NCI-H526 (cell line): Measurements from ENCODE around the gene TRA2A.
A peak's percentile ranks its signal among the peaks of the same experiment; 100 is the strongest.
"Not testable (repeated sequence)": the region's sequence is repeated elsewhere in the genome, so short reads cannot be mapped to it uniquely, and the experiment has no call there.

Experiments used
- DNase-seq, 2 experiments: peaks; one replicate each; lab custom pipeline; 2025; lab: John Stamatoyannopoulos, UW

Gene TRA2A

DNA sequence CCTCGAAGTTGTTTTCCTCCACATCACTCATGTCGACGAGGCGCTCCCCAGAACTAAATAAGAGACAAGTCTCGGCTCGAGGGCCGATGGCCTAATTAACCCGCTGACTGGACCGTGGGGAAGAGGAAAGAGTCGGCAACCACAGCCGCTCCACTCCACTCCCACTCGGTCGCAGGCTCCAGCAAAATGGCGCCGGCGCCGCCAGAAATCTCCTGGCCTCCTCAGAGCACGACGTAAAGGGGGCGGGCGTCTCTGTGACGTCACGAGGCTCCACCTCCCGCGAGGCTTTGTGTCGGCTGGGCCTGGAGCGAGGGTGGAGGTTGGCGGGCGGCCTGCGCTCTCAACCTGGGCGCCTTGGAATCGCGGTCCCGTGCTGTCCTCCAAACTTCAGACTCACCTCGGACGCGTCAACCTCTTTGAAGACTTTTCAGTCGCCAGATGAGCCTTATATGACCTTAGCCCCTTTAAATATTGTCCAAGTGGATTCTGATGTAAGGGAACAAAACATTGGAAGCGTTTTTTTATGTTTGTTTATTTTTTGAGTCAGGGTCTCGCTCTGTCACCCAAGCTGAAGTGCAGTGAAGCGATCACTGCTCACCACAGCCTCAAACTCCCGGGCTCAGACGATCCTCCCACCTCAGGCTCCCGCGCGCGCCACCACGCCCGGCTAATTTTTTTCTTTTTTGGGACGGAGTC, at the start of gene TRA2A:
Gene TRA2A, minus strand, starts transcription at position 188 of the 696 bp plus-strand sequence. Its CDS starts 157 bp downstream, at position 31.
- DNase-seq = peak; percentile 87 to 98

DNA sequence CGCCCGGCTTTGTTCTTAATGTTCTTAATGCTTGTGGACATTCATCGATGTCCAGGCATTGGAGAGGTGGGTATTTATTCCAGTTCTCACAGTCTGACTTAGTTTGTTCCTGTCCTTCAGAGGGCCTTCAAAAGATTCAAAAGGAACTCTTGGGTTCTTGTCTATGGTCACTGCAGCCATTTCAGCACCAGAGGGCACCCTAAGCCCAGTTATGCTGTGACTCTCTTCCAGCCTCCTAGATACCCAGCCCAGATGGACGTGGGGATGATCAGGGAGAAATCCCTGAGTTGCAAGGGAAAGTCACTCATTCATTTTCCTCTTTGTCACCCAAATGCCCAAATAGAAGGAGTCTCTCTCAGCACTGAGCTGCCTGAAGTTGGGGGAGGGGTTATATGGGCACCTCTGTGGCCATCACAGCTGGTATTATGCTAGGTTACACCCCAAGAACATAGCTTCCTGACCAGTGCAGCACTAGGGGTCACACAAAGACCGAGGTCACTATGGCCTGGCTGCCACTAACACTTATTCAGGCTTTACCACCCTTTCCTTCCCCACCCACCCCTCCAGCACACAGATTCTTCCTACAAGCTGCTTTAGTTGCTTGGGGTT, 38.9 kb upstream of the TRA2A start:
- peak; percentile 40 to 82 for DNase-seq

DNA sequence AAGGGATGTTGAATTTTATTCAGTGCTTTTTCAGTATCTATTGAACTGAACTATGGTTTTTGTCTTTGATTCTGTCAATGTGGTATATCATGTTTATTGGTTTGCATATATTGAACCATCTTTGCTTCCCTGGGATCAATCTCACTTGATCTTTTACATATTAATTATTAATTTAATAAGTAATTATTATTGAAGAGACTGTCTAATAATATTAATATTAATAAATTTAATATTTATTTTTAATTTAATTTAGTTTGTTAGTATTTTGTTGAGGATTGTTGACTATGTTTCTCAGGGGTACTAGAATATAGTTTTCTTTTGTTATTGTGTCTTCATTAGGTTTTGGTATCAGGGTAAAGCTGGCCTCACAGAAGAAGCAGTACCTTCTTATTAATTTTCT, 26.5 kb upstream of the TRA2A start:
- DNase-seq = no peak

DNA sequence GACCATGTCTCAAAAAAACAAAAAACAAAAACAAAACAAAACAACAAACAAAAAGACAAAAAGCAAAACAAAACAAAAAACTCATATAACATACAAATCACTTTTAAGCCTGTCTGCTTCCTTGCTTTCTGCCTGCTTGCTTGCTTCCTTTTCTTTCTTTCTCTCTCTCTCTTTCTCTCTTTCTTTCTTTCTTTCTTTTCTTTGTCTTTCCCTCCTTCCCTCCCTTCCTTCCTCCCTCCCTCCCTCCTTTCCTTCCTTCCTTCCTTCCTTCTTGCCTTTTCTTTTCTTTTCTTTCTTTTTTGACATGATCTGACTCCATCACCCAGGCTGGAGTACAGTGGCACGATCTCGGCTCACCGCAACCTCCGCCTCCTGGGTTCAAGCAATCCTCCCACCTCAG, 15.9 kb upstream of the TRA2A start:
- DNase-seq = no peak

DNA sequence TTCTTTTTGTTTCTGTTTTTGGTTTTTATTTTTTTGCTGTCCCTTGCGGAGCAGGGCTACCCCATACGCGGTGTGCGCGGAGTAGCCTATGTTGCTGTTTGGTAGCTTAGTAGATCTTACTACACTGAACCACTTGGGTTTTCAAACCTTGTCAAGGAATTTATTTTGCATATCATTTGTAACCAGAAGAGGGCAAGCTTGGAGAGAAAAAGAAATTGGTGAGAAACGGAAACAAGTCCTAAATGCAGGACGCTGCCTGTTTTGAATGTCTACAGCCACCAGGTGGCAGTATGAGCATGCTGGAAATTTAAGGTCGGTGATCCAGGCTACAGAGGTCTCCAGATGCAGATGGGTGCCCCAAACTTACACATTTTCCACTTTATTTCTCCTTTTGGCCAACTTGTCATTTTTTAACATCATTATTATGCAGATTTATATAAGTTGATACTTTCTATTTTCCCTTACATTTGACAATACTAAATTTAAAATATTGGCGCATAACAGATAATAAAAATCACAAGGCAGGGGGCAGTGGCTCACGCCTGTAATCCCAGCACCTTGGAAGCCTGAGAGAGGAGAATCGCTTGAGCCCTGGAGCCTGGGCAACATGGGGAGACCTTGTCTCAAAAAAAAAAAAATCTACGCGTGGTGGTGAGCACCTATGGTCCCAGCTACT, 15.3 kb upstream of the TRA2A start:
- DNase-seq = peak; percentile 88 to 91

DNA sequence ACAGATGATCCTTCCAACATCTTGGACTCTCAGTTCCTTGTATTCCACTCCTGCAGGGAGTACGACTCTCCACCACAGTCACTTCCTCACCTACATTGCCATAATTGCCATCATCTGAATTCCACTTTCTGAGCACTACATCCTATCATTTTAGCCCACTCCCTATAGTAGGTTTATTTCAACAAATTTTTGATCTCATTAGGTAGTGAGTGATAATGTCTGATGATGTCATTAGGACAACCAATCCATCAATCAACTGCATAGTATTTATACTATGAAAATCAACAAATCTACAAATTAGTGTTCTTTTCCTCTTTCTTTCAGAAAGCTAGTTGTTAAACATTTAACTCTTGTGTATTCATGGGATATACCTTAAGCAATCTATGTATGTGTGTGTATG, 13.7 kb upstream of the TRA2A start:
- DNase-seq = no peak

DNA sequence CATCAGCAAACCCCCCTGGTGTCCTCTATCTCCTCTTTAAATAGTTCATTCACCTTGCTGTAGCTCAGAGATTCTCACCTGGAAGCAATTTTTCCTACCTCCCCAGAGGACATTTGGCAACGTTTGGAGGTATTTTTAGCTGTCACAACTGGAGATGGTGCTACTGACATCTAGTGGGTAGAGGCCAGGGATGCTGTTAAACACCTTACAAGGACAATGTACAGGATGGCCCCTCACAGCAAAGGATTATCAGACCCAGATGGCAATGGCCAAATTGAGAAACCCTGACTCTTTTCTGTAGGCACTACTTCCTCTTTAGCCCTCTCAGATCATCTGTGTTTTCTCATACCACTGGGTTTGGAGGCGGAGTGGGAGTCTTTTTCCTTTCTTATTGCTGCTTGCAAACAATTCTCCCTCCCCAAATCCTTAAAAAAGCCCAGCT, 13.2 kb upstream of the TRA2A start:
- peak; percentile 51 to 56 for DNase-seq

DNA sequence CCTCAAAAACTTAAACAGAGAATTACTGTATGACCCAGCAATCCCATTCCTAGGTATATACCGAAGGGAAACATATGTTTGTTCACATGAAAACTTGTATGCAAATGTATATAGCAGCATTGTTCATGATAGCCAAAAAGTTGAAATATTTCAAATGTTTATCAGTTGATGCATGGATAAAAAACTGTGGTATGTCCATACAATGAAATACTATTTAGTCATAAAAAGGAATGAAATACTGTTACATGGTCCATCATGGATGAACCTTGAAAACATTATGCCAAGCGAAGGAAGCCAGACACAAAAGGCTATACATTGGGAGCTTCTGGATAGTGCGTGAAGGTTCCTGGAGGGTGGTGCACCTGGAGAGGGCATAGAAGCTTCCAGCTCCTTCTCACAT, 11.0 kb upstream of the TRA2A start:
- DNase-seq = no peak

DNA sequence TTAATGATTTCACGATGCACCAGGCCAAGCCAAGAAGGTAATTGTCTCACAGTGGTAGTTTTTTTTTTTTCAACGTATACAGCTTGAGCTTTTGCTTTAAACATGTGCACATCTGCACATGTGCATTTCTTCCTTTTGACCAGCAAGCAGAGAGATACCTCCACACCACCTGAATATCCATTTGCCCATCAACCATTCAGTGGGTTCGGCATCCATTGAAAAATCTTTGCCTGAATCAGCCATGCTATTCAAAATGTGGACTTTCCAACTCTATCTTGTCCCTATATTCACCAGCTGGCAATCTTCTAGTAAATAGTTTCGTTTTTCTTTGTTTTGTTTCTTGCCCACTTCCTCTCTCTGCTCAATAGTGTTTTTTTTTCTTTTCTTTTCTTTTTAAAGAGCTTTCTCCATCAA, 7.7 kb upstream of the TRA2A start:
- DNase-seq = no peak

DNA sequence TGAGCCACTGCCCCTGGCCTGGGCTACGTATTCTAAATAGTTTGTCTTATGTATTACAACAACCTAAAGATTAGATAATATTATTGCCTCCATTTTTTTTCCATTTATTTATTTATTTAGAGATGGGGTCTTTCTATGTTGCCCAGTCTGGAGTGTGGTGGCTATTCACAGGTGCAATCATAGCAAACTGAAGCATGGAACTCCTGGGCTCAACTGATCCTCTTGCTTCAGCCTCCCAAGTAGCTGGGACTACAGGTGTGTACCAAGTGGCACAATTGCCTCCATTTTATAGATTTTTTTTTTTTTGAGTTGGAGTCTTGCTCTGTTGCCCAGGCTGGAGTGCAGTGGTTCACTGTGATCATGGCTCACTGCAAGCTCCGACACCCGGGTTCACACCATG, 6.5 kb upstream of the TRA2A start:
- no peak for DNase-seq

DNA sequence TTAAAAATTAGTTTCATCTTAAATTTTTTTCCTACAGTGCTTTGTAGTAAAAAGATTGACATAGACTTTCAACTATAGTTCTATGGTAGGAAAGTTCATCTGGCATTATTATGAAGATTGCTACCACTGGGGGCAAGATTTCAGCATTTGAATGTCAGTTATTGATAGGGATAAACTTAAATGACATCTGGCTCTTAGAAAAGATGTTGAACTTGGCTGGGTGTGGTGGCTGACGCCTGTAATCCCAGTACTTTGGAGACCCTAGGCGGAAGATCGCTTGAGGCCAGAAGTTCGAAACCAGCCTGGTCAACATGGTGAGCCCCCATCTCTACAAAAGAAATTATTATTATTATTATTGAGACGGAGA, 1.4 kb upstream of the TRA2A start:
- no peak for DNase-seq

DNA sequence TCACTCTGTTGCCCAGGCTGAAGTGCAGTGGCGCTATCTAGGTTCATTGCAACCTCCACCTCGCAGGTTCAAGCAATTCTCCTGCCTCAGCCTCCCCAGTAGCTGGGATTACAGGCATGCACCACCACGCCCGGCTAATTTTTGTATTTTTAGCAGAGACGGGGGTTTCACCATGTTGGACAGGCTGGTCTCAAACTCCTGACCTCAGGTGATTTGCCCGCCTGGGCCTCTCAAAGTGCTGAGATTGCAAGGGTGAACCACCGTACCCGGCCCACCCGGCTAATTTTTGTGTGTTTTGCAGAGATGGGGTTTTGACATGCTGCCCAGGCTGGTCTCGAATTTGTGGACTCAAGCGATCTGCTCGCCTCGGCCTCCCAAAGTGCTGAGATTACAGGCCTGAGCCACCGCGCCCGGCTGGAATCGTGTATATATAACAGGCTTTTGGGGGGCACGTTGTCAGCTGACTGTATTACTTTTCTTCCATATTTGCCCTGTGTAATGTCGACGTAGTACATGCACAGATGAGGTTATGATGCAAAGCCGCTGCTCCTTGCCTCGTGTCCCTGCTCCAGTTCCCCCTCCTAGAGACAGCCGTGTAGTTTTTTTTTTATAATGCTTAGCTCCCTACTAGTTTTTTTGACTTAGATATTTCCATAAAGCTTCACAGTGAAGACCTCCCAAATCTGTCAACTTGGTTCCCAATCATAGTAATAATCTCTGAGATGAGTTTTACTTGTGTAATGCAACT, 883 bp upstream of the TRA2A start:
- DNase-seq = no peak

DNA sequence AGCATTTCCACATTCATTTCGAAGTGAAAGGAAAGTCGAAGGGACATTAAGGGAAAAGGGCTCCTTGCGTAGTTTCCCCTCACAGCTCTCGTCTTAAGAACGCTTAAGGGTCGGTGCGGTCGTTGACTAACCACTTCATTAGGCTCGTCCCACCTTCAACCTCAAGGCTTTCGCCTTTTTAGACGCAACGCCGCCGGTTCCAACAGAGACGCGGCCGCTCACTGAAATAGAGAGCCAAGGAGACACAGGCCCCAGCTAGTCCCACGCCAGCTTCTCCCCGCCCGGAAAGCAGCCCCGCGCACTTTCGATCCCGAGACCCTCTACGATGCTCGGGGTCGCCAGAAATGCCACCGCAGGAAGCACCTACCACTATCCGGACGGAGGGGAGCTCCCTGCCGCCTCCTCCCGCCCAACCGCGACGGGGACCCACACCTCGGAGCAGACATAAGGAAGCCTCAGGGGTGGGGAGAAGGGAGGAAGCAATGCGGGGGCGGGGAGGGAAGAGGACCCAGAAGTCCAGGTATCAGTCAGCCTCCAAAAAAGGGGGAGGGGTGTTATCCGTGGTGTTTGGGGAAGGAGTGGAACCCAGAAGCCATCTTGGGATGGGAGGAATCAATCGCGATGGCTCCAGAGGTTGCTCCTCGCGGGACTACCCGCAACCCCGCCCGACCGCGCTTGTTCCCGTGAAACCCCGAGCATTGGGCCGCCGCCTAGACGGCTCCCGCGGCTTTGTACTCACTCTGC, 559 bp downstream of the TRA2A start:
- peak; percentile 45 to 83 for DNase-seq

DNA sequence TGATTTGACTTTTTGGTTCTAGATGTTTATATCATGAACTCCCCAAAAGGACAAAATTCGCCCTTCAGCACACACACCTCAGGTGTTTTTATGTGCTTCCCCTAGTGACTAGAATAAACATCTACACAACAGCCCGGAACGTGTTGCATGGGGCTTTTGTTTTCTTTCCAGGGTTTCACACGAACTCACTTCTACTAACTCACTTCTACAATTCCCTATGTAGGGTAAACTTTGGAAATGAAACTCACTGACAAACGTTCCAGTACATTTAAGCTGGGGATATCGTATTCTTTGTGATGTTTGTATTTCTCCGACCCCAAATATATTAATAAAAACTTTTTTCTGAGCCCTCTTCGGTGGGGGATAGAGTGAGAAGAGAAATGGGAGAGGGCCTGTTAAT, 1.4 kb downstream of the TRA2A start:
- DNase-seq = peak; percentile 21 to 62

DNA sequence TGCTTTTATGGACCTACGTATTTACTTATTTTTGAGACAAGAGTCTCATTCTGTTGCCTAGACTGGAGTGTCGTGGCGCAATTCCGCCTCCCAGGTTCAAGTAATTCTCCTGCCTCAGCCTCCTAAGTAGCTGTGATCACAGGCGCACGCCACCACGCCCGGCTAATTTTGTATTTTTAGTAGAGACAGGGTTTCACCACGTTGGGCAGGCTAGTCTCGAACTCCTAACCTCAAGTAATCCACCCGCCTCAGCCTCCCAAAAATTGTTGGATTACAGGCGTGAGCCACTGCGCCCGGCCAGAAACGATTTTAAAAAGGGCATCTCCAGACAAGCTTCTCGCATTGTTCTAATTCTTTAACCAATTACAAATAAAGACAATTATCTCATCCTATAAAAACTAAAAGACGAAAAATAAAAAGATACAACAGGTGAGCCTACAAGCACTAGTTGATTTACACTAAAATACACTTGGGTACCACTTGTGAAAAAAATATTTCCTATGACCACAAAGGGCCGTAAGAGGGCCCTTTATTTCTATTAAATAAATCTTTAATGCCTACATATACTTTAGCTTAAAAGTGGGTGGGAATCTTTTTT, 2.4 kb downstream of the TRA2A start:
- DNase-seq = no peak

DNA sequence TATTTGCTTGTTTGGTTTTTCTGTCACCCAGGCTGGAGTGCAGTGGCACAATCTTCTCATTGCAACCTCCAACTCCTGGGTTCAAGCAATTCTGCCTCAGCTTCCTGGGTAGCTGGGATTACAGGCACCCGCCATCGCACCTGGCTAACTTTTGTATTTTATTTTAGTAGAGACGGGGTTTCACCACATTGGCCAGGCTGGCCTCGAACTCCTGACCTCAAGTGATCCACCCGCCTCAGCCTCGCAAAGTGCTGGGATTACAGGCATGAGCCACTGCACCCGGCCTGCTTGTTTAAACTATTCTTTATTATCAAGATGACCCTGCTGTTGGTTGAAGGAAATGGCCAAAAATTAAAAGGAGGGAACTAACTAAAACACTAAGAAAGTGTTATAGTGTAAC, 6.2 kb downstream of the TRA2A start:
- DNase-seq = not testable (repeated sequence)

DNA sequence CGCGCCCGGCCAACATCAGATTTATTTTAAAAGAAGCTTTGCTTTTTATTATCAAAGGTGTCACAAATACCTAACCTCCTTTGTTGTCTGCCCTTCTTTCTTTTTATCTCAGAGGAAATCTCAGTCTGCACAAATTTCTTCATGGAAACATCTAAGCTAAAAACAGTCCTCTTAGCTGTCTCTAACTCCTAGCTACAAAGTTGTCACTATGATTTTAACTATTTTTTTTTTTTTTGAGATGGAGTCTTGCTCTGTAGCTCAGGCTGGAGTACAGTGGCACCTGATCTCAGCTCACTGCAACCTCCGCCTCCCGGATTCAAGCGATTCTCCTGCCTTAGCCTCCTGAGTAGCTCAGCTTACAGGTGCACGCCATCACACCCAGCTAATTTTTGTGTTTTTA, 7.3 kb downstream of the TRA2A start:
- no peak for DNase-seq

DNA sequence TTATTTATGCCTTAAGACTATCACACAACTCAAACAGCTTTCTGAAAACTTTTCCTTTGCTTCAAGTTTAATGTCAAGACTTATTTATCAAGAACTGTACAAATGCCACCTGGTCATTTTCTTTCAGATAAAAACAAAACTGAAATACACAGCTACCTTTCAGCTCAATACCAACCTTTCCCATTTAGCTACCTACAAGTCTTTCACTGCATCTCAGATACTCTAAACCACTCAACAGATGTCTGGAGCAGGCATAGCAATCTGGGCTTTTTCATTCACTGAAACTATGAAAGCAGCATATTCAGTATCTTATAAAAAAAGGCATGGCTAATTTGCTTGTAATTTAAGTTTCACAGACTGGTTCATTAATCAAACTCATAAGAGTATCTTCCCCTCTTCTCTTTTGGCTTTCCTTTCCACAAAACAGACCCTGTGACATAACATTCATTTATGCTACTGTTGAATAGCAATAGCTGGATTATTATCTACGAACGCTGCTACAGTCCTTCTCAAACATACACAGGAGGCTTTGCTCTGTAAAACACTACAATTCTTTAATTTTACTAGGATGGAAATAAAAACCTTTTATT, 8.2 kb downstream of the TRA2A start:
- no peak for DNase-seq

DNA sequence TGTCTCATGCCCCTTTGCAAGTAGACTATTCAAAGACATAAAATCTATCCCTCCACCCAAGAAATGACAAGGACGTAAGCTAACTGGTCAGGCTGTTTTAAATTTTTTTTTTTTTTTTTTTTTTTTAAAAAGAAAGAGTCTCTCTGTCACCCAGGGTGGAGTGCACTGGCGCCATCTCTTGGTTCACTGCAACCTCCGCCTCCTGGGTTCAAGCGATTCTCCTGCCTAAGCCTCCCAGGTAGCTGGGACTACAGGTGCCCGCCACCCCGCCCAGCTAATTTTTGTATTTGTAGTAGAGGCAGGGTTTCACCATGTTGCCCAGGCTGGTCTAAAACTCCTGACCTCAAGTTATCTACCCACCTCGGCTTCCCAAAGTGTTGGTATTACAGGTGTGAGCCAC, 11.2 kb downstream of the TRA2A start:
- DNase-seq = no peak

DNA sequence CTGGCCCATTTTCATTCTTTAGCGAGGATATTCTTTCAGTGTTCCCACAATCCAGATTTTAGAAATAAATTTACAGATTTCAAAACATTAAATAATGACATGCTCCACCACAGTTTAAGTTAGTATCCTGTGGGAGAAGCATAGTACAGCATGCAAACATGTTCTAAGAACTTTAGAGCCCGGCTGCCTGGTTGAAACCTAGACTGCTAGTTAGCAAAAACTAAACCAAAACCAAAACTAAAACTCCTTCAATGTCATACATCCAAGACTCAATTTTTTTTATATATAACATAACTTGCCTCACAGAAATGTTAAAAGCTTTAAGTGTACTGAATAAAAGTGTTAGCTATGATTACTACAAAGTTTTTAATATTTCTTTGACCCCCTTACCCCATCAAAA, 17.0 kb downstream of the TRA2A start:
- no peak for DNase-seq

DNA sequence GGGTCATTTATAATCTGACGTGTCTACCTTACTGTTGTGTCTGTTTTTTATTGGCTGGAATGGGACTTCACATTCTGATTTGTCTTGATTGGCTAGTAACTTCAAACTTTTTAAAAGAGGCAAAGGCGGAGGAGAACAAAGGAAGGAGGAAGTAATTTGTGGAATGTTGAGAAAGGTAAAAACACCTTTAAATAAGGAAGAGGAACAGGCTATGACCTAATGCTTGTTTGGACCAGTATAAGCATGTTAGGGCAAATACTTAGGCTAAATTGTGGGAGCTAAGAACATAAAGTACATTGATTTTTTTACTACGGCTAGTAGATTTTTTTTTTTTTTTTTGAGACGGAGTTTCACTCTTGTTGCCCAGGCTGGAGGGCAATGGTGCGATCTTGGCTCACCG, 18.0 kb downstream of the TRA2A start:
- DNase-seq = not testable (repeated sequence)
